ENCODE data around the gene CTSF.

Gene CTSF

DNA sequence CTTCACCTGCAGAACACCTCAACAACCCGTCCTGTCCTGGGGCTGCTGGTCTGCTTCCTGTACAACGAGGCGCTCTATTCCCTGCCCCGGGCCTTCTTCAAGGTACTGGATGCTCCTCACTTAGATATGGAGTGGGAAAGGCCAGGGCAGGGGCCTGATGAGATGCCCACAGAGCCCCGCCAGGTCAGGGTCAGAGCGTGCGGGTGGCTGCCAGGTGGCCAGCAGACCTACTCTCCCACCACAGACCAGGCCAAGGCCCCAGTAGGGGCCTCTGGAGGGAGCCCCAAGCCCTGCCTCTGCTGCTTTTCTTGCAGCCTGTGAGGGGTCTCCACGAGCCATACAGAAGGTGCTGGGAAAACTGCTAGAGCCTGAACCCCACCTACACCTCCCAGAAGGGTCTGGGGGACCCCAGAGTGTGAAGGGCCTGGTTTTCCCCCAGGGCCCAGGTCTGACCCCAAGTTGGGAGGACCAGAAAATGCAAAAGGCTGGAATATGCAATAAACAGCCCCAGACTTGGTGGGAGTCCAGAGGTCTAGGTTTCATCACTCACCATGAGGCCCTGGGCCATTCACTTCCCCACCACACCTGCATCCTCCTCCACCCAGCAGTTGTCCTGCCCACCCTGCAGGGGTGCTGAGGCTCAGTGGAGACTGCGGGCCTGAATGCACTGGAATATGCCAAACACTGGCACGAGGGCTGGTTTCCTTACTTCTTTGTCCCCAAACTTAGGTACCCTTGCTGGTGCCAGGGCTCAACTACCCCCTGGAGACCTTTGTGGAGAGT, 37.3 kb downstream of the CTSF start:
- no peak for DNase-seq (ENCODE audit: low read depth)
- TF ChIP-seq, protein P1, sequence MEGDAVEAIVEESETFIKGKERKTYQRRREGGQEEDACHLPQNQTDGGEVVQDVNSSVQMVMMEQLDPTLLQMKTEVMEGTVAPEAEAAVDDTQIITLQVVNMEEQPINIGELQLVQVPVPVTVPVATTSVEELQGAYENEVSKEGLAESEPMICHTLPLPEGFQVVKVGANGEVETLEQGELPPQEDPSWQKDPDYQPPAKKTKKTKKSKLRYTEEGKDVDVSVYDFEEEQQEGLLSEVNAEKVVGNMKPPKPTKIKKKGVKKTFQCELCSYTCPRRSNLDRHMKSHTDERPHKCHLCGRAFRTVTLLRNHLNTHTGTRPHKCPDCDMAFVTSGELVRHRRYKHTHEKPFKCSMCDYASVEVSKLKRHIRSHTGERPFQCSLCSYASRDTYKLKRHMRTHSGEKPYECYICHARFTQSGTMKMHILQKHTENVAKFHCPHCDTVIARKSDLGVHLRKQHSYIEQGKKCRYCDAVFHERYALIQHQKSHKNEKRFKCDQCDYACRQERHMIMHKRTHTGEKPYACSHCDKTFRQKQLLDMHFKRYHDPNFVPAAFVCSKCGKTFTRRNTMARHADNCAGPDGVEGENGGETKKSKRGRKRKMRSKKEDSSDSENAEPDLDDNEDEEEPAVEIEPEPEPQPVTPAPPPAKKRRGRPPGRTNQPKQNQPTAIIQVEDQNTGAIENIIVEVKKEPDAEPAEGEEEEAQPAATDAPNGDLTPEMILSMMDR (conservative IDR thresholded peaks at IDR 0.05; ENCODE audit: low read depth, low read length), result no peak
- no peak overlapping the region for H3K4me3 ChIP-seq (ENCODE audit: low read depth, low read length)

DNA sequence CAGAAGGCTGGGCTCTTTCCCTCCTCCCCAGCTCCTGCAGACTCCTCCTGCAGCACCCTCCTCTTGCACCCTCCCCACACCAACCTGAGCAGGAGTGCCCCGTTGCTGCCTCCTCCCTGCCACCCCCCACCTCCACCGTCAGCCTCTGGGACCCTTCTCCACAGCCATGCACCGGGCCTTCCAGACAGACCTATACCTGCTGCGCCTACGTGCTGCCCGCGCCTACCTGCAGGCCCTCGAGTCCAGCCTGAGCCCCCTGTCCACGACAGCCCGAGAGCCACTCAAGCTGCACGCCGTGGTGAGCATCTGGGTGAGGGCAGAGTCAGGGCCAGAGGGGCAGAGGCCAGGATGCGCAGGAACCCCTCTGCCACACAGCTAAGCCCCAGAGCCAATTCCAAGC, 38.8 kb downstream of the CTSF start:
- DNase-seq (ENCODE audit: low read depth), result no peak
- H3K4me3 ChIP-seq (ENCODE audit: low read depth, low read length), result no peak overlapping the region
- TF ChIP-seq, protein P1 (conservative IDR thresholded peaks at IDR 0.05; ENCODE audit: low read depth, low read length), result no peak

DNA sequence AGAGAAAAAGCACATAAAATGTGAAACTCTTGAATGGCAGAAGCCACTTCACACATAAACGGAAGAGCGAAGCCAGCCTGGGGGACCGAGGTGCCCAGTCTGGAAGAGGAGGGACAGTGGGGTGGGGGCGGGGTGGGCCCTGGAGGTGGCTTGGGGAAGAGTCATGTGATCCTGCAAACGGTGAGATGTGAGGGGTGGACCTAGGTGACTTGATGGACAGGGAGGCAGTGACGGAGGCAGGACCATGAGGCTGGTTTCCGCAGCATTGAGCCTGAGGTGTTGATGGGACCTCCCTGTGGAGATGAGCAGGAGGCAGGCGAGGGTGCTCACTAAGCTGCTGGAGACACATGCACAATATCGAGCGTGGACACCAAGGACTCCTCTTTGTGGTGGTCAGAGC, 39.3 kb downstream of the CTSF start:
- no peak for DNase-seq (ENCODE audit: low read depth)
- TF ChIP-seq, protein P1 (conservative IDR thresholded peaks at IDR 0.05; ENCODE audit: low read depth, low read length), result no peak
- no peak overlapping the region for H3K4me3 ChIP-seq (ENCODE audit: low read depth, low read length)

DNA sequence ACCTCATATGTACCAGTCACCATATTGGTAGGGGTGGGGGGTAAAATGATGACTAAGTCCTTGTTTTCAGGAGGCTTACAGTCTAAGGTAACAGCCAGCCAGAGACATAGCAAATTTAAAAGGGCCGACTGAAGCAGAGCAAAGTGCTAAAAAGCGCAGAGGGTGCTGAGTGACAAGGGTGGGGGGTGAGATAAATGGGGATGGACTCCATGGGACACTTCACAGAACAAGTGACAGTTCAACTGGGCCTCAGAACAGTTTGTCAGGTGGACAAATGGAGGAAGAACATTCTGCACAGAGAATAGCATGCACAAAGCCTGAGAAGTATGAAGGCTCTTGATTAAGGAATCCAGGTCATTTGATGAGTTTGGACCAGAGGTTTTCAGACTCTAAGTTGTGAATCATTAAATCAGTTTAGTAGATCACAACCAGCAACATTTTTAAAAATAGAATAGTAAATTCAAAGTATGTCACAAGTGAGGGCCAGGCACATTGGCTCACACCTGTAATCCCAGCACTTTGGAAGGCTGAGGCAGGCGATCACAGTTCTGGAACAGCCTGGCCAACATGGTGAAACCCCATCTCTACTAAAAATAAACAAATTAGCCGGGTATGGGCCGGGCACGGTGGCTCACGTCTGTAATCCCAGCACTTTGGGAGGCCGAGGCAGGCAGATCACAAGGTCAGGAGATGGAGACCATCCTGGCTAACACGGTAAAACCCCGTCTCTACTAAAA, 43.9 kb downstream of the CTSF start:
- H3K4me3 ChIP-seq (ENCODE audit: low read depth, low read length), result no peak overlapping the region
- DNase-seq (ENCODE audit: low read depth), result no peak
- TF ChIP-seq, protein P1 (conservative IDR thresholded peaks at IDR 0.05; ENCODE audit: low read depth, low read length), result no peak

DNA sequence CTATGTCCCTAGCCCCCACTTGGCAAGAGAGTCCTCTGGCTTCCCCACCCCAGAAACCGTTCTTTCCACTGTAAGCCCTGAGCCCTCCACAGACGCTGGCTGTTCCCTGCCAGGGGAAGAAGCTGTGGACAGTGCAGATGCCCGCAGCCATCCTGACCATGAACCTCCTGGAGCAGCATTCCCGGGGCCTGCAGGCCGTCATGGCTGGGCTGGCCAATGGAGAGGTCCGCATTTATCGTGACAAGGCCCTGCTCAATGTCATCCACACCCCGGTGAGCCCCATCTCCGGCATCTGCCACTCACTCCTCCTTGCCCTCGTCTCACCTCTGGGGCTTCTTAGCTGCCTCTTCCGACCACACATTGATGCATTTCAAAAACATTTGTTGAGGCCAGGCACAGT, 44.8 kb downstream of the CTSF start:
- no peak for DNase-seq (ENCODE audit: low read depth)
- TF ChIP-seq, protein P1 (conservative IDR thresholded peaks at IDR 0.05; ENCODE audit: low read depth, low read length), result no peak
- no peak overlapping the region for H3K4me3 ChIP-seq (ENCODE audit: low read depth, low read length)

Data from choroid plexus epithelial cell (primary cell).